Measurements from ENCODE around the gene PMFBP1. TPM values are rescaled to one million over a fixed set of nuclear protein-coding genes. Genes with fewer than 3 reads are reported as not detected.

The PMFBP1 gene
- polyA plus RNA-seq, 1 donor (not counting 4 experiments of a cell fraction or from before 2014, with no cell fraction given) = 0.92 TPM

DNA sequence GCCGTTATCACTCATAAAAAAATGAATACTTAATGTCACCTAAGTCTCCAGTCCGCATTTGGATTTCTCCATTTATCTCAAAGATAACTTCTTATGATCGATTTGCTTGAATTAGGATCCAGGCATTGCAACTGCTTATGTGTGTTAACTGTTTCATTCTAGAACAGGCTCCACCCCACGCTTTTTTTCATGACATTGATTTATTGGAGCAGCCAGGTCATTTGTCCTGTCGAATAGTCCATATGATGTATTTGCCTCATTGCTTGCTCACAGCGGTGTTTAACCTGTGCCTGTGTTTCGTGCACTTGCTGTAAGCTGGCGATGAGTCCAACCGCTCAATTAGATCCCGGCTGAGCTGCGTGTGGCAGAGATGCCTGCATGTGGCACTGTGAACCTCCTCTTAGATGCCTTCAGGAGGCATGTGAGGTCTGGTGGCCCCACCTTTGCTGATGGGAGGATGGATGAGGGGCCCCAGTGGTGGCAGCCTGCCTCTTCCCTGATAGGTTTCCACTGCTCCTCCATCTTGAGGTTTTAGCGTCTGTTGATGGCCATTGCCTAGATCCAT is 61.9 kb downstream of the PMFBP1 start:
- FAIRE-seq = no peak
- H3K9me1 ChIP-seq (ENCODE audit: control insufficient read depth, extremely low read depth, insufficient read depth, low read length) = no peaks in the 10 kb centered on the region
- dilution Hi-C loops (cut with MboI; ENCODE audit: extremely low pct_ligation_motif_present, low sequenced_read_pairs) = no loop called here
- no peak overlapping the region for H2AFZ ChIP-seq (ENCODE audit: control insufficient read depth, low read length)
- H4K20me1 ChIP-seq (ENCODE audit: control insufficient read depth, extremely low read depth, insufficient read depth, low read length) = no peaks in the 10 kb centered on the region
- TF ChIP-seq, protein P1, sequence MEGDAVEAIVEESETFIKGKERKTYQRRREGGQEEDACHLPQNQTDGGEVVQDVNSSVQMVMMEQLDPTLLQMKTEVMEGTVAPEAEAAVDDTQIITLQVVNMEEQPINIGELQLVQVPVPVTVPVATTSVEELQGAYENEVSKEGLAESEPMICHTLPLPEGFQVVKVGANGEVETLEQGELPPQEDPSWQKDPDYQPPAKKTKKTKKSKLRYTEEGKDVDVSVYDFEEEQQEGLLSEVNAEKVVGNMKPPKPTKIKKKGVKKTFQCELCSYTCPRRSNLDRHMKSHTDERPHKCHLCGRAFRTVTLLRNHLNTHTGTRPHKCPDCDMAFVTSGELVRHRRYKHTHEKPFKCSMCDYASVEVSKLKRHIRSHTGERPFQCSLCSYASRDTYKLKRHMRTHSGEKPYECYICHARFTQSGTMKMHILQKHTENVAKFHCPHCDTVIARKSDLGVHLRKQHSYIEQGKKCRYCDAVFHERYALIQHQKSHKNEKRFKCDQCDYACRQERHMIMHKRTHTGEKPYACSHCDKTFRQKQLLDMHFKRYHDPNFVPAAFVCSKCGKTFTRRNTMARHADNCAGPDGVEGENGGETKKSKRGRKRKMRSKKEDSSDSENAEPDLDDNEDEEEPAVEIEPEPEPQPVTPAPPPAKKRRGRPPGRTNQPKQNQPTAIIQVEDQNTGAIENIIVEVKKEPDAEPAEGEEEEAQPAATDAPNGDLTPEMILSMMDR (optimal IDR thresholded peaks at IDR 0.05 in 1 of 3, IDR thresholded peaks at IDR 0.05 in 1 of 3, conservative IDR thresholded peaks at IDR 0.05 in 1 of 3; ENCODE audit: extremely low read depth in 1 of 3, insufficient read depth in 2 of 3, low read length in 3 of 3) = no peak
- TF ChIP-seq EZH2 (IDR thresholded peaks at IDR 0.05; ENCODE audit: low read length) = no peak
- no peak overlapping the region for H3K9ac ChIP-seq (ENCODE audit: control insufficient read depth, extremely low read depth, insufficient read depth, low read length)
- DNase-seq (ENCODE audit: low read depth, low spot score) = no peak
- H3K27me3 ChIP-seq (ENCODE audit: control insufficient read depth, extremely low read depth, insufficient read depth, low read length) = no peaks in the 10 kb centered on the region
- H3K27ac ChIP-seq (ENCODE audit: control insufficient read depth, insufficient read depth, low read length) = no peak overlapping the region
- no peaks in the 10 kb centered on the region for H3K79me2 ChIP-seq (ENCODE audit: control insufficient read depth, insufficient read depth, low read length)
- H3K9me3 ChIP-seq (ENCODE audit: control insufficient read depth, low read depth, low read length) = no peaks in the 10 kb centered on the region
- H3K36me3 ChIP-seq (ENCODE audit: control insufficient read depth in 2 of 2, extremely low read depth in 1 of 2, insufficient read depth in 2 of 2, low read length in 2 of 2) = peaks cover 43 to 59% of the 10 kb centered on the region in 2 experiments
- no peaks in the 10 kb centered on the region for H3K4me1 ChIP-seq (ENCODE audit: control insufficient read depth, extremely low read depth, insufficient read depth, low read length)
- H3K4me2 ChIP-seq (ENCODE audit: control insufficient read depth, extremely low read depth, insufficient read depth, low read depth, low read length) = no peak overlapping the region
- H3K4me3 ChIP-seq (ENCODE audit: control insufficient read depth in 2 of 3, extremely low read depth in 1 of 3, insufficient read depth in 2 of 3, low read depth in 1 of 3, low read length in 3 of 3) = no peak overlapping the region

DNA sequence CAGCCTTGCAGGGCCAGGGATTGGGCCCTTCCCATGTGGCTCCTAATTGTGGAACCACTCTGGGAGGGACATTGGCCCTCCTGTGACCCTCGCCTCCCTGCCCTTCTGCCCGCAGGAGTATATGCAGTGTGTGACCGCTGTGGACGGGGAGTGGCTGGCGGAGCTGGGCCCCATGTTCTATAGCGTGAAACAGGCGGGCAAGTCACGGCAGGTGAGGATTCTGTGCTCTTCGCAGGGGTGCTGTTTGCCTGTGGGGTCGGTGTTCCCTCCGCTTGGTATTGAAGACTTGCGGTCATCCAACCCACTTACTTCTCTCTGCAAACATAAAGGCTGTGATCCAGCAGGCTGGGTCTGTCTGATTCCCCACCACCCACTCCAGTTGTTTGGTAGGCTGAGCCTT is 62.7 kb downstream of the PMFBP1 start:
- Histone ChIP-seq H3K4me2 (ENCODE audit: control insufficient read depth, extremely low read depth, insufficient read depth, low read depth, low read length) (no peak overlapping the region), H3K79me2 (ENCODE audit: control insufficient read depth, insufficient read depth, low read length) (no peaks in the 10 kb centered on the region), H3K36me3 (ENCODE audit: control insufficient read depth in 2 of 2, extremely low read depth in 1 of 2, insufficient read depth in 2 of 2, low read length in 2 of 2) (peaks cover 49 to 59% of the 10 kb centered on the region in 2 experiments), H3K4me1 (ENCODE audit: control insufficient read depth, extremely low read depth, insufficient read depth, low read length) (no peaks in the 10 kb centered on the region), H3K27me3 (ENCODE audit: control insufficient read depth, extremely low read depth, insufficient read depth, low read length) (no peaks in the 10 kb centered on the region), H3K4me3 (ENCODE audit: control insufficient read depth in 2 of 3, extremely low read depth in 1 of 3, insufficient read depth in 2 of 3, low read depth in 1 of 3, low read length in 3 of 3) (no peak overlapping the region), H2AFZ (ENCODE audit: control insufficient read depth, low read length) (no peak overlapping the region), H3K27ac (ENCODE audit: control insufficient read depth, insufficient read depth, low read length) (no peak overlapping the region), H4K20me1 (ENCODE audit: control insufficient read depth, extremely low read depth, insufficient read depth, low read length) (no peaks in the 10 kb centered on the region), H3K9me3 (ENCODE audit: control insufficient read depth, low read depth, low read length) (no peaks in the 10 kb centered on the region), H3K9me1 (ENCODE audit: control insufficient read depth, extremely low read depth, insufficient read depth, low read length) (no peaks in the 10 kb centered on the region), H3K9ac (ENCODE audit: control insufficient read depth, extremely low read depth, insufficient read depth, low read length) (no peak overlapping the region)
- TF ChIP-seq EZH2 (IDR thresholded peaks at IDR 0.05; ENCODE audit: low read length) = no peak
- TF ChIP-seq, protein P1 (optimal IDR thresholded peaks at IDR 0.05 in 1 of 3, IDR thresholded peaks at IDR 0.05 in 1 of 3, conservative IDR thresholded peaks at IDR 0.05 in 1 of 3; ENCODE audit: extremely low read depth in 1 of 3, insufficient read depth in 2 of 3, low read length in 3 of 3) = no peak
- no peak for DNase-seq (ENCODE audit: low read depth, low spot score)
- FAIRE-seq = no peak
- dilution Hi-C loops (cut with MboI; ENCODE audit: extremely low pct_ligation_motif_present, low sequenced_read_pairs) = no loop called here

All from keratinocyte (primary cell).